Measurements from ENCODE around the gene RFT1. TPM values are rescaled to one million over a fixed set of nuclear protein-coding genes. Genes with fewer than 3 reads are reported as not detected.

The RFT1 gene
- total RNA-seq, 6 experiments from 2014 or later: 9.3 to 12.4 (median 10.4) TPM

DNA sequence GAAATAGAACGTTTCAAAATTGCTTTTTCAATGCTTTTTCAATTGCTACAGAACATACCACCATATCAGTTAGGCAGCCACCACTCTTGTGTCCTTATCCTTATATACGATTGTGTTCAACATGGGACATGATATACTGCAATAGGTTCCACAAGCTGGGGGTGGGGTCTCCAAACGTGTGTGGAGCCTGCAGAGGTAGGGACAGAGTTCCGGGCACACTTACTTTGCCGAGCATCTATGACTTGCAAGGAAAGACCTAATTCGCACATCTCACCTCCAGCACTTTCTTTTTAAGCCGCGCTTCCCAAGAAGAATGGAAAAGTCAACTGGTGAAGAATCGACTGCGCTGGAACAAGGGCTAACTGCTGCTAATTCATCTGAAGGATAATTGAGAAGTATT is 44.8 kb downstream of the RFT1 start:
- Histone ChIP-seq H3K36me3 (peaks cover 0 to 2% (median 0%) of the 10 kb centered on the region in 4 donors), H3K4me3 (no peak overlapping the region), H3K27ac (peak overlapping the region in 1 of 3 donors; percentile 65), H3K27me3 (no peaks in the 10 kb centered on the region), H3K4me1 (peaks cover 0 to 20% (median 5%) of the 10 kb centered on the region in 4 donors), H3K9me3 (no peaks in the 10 kb centered on the region)
- intact Hi-C loops (cut with DNase I): no loop called here
- TF ChIP-seq POLR2A (IDR thresholded peaks at IDR 0.05): no peak
- TF ChIP-seq, protein P1, sequence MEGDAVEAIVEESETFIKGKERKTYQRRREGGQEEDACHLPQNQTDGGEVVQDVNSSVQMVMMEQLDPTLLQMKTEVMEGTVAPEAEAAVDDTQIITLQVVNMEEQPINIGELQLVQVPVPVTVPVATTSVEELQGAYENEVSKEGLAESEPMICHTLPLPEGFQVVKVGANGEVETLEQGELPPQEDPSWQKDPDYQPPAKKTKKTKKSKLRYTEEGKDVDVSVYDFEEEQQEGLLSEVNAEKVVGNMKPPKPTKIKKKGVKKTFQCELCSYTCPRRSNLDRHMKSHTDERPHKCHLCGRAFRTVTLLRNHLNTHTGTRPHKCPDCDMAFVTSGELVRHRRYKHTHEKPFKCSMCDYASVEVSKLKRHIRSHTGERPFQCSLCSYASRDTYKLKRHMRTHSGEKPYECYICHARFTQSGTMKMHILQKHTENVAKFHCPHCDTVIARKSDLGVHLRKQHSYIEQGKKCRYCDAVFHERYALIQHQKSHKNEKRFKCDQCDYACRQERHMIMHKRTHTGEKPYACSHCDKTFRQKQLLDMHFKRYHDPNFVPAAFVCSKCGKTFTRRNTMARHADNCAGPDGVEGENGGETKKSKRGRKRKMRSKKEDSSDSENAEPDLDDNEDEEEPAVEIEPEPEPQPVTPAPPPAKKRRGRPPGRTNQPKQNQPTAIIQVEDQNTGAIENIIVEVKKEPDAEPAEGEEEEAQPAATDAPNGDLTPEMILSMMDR (IDR thresholded peaks at IDR 0.05): no peak
- WGBS (ENCODE audit: insufficient coverage, low coverage, low lambda C conversion rate, missing lambda C conversion rate): 88% methylated on average over 9 of the region's 10 CpGs
- no peak for ATAC-seq
- no peak for DNase-seq

DNA sequence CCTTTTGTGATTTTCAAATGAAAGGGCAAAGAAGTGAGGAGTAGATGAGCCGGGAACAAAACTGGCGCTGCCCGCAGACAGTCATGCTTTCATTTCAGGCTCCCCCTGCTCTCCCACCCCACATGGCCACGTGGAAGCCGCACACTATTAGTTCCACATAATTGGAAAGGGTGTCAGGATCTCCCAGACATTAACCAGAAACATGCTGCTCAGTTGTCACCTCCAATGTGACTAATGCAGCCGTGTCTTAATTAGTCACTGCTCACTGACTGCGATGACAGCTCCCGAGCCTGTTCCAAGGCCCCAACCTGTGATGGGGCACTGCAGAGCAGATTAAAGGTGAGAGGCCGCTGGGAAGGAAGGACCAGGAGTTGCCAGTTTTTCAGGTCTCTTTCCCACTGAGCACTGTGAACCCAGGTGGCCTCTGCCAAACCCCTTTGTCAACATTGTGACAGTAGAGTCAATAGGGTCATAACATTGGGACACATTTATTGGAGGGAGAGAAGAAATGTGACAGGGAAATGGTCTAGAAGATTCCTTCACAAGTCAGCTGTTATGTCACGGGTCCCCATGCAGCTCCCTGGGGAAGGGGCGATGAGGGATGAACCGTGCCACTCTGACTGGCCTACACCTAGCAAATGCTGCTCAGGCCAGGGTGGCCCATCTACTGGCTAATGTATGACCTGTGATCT is 45.8 kb downstream of the RFT1 start:
- 68% methylated on average over 7 of the region's 12 CpGs for WGBS (ENCODE audit: insufficient coverage, low coverage, low lambda C conversion rate, missing lambda C conversion rate)
- TF ChIP-seq POLR2A (IDR thresholded peaks at IDR 0.05): no peak
- TF ChIP-seq, protein P1 (IDR thresholded peaks at IDR 0.05): no peak
- ATAC-seq (peak; percentile 64 to 81 (median 73)), DNase-seq (no peak)
- intact Hi-C loops (cut with DNase I): no loop called here
- H3K27me3 ChIP-seq: no peaks in the 10 kb centered on the region
- H3K4me3 ChIP-seq: no peak overlapping the region
- H3K4me1 ChIP-seq: peaks cover 0 to 20% (median 5%) of the 10 kb centered on the region in 4 donors
- peak overlapping the region in 2 of 3 donors; percentile 15 to 65 for H3K27ac ChIP-seq
- no peaks in the 10 kb centered on the region for H3K36me3 ChIP-seq
- H3K9me3 ChIP-seq: no peaks in the 10 kb centered on the region

DNA sequence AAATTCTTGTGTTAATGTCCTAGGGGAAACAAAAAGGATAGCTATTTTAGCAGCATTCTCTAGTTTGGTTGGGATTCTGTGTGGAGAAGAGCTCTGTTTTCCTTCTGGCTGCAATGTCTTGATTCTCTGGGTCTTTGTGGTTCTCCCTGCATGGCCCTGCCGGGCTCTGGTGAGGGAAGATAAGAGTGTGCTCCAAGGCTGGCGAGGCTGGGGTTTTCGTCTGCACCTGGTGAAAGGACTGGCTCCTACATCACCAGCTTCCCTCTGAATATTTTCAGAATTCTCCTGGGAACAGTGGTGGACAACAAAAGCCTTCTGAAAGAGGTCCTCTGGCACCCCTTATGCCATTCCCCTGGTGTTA is 46.3 kb downstream of the RFT1 start:
- Histone ChIP-seq H3K36me3 (no peaks in the 10 kb centered on the region), H3K4me3 (no peak overlapping the region), H3K9me3 (no peaks in the 10 kb centered on the region), H3K27ac (no peak overlapping the region), H3K4me1 (peaks cover 0 to 20% (median 5%) of the 10 kb centered on the region in 4 donors), H3K27me3 (no peaks in the 10 kb centered on the region)
- DNase-seq: no peak
- intact Hi-C loops (cut with DNase I): no loop called here
- WGBS (ENCODE audit: insufficient coverage, low coverage, low lambda C conversion rate, missing lambda C conversion rate): 94% methylated on average over 2 of the region's 3 CpGs
- TF ChIP-seq POLR2A (IDR thresholded peaks at IDR 0.05): no peak
- TF ChIP-seq, protein P1 (IDR thresholded peaks at IDR 0.05): no peak
- peak in 1 of 4 donors; percentile 3 for ATAC-seq

DNA sequence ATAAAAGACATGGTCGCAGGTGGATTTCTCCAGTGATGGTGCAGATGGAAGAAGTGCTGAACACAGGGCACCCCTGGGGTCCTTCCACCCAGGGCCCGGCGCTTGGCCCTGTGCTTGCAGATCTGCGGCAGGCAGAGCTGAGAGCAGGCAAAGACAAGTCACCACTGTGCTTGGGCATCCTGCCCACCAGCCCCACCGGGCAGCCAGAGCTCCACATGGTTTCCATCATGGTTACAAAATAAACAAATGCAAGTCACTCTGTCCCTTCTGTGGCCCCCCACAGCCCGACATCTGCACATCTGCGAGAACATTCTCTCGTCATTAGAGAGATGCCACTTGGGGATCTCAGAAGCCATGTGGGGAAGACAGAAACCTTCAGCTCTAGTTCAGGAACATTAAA is 46.7 kb downstream of the RFT1 start:
- ATAC-seq (no peak), DNase-seq (no peak)
- Histone ChIP-seq H3K4me1 (peaks cover 0 to 20% (median 5%) of the 10 kb centered on the region in 4 donors), H3K36me3 (no peaks in the 10 kb centered on the region), H3K27me3 (no peaks in the 10 kb centered on the region), H3K4me3 (no peak overlapping the region), H3K27ac (no peak overlapping the region), H3K9me3 (no peaks in the 10 kb centered on the region)
- WGBS (ENCODE audit: insufficient coverage, low coverage, low lambda C conversion rate, missing lambda C conversion rate): 47% methylated on average over 5 of the region's 8 CpGs
- TF ChIP-seq, protein P1 (IDR thresholded peaks at IDR 0.05): no peak
- TF ChIP-seq POLR2A (IDR thresholded peaks at IDR 0.05): no peak
- intact Hi-C loops (cut with DNase I): no loop called here
